K562 (cell line): ENCODE results near the gene DSTYK. TPM values are rescaled to one million over a fixed set of nuclear protein-coding genes. Genes with fewer than 3 reads are reported as not detected.

Experiments used
- ATAC-seq: fragments of 200-7000 bp; cut with Tn5 transposase; 3 replicates; pipeline ENCODE4 v1.9.1; 2020; ENCODE audit warnings: moderate library complexity
- BruUV-seq: library from RNA; stranded (reverse); fragments of 400-500 nt; replicated peaks from 2 replicates; lab custom pipeline; 2021; lab: Mats Ljungman, UMichigan
- CTCF ChIA-PET: fragments of 300-600 bp; formaldehyde crosslinking; extraction: SDS; loops from one replicate; lab custom pipeline; 2021; ENCODE audit warnings: low intra/inter-chr PET ratio; lab: Yijun Ruan, JAX
- POLR2A ChIA-PET: fragments of 300-600, 350-650 bp; sonication (Branson Sonifier 250); formaldehyde crosslinking; extraction: SDS; loops from one replicate; lab custom pipeline; 2021; ENCODE audit warnings: antibody characterized with exemption, inconsistent platforms; lab: Yijun Ruan, JAX
- DNase-seq, 4 experiments: peaks; one replicate each; pipeline versions ENCODE4 v3.0.0 to v3.0.0-alpha.2; 2011 to 2018; ENCODE audit warnings: low spot score in 3 of 4, mixed read lengths in 3 of 4; ENCODE audit errors: extremely low read depth in 1 of 4
- FAIRE-seq: peaks from 2 replicates; lab custom pipeline; 2011; peaks lifted over from hg19 to GRCh38; lab: Jason Lieb, UNC
- H2AFZ ChIP-seq: 2 replicates; pipeline ENCODE4 v1.6.0; 2011; ENCODE audit warnings: low read depth, low read length, control low read depth, inconsistent platforms
- H3K27ac ChIP-seq: fragments of 200-600 bp; 3 replicates; pipeline ENCODE4 v1.8.0; 2011; ENCODE audit warnings: low read depth, mild to moderate bottlenecking, control low read depth, inconsistent platforms, low read length, moderate library complexity, mixed read lengths; ENCODE audit errors: extremely low read depth
- H3K27me3 ChIP-seq, 2 experiments: fragments of 300-600 bp in 1 of 2; 2 replicates in 1 of 2; 3 replicates in 1 of 2; pipeline versions ENCODE4 v1.6.0 to v1.8.0; 2011; ENCODE audit warnings: inconsistent platforms in 2 of 2, low read length in 2 of 2, mild to moderate bottlenecking in 1 of 2, mixed read lengths in 1 of 2, moderate library complexity in 1 of 2; ENCODE audit not compliant: control insufficient read depth in 2 of 2, insufficient read depth in 2 of 2
- H3K36me3 ChIP-seq: fragments of 300-600 bp; 3 replicates; pipeline ENCODE4 v1.8.0; 2011; ENCODE audit warnings: mild to moderate bottlenecking, low read length, inconsistent platforms; ENCODE audit not compliant: control insufficient read depth, insufficient read depth
- H3K4me1 ChIP-seq, 2 experiments: fragments of 200-600 bp in 1 of 2; replicated peaks in 1 of 2; 2 replicates in 1 of 2; 3 replicates in 1 of 2; pipeline versions ENCODE4 v1.5.1 to v1.8.0; 2011; ENCODE audit warnings: inconsistent platforms in 2 of 2, low read length in 2 of 2, mild to moderate bottlenecking in 1 of 2, mixed read lengths in 1 of 2, moderate library complexity in 1 of 2; ENCODE audit not compliant: control insufficient read depth in 2 of 2, insufficient read depth in 2 of 2
- H3K4me2 ChIP-seq: 2 replicates; pipeline ENCODE4 v1.6.1; 2011; ENCODE audit warnings: low read length, control low read depth, inconsistent platforms, mixed read lengths; ENCODE audit not compliant: insufficient read depth
- H3K4me3 ChIP-seq: fragments of 200-600 bp; sonication (generic), shearing (Covaris generic); 2 replicates; pipeline ENCODE4 v1.5.1; 2016; ENCODE audit warnings: control low read depth, inconsistent platforms
- H3K79me2 ChIP-seq: fragments of 200-600 bp; 3 replicates; pipeline ENCODE4 v1.8.0; 2011; ENCODE audit warnings: low read length, inconsistent platforms; ENCODE audit not compliant: control insufficient read depth, insufficient read depth
- H3K9ac ChIP-seq, 2 experiments: 2 replicates each; pipeline versions ENCODE4 v1.6.0 to v1.6.1; 2011; ENCODE audit warnings: low read depth in 2 of 2, low read length in 2 of 2, control low read depth in 1 of 2, inconsistent platforms in 1 of 2, mild to moderate bottlenecking in 1 of 2, mixed read lengths in 1 of 2; ENCODE audit not compliant: insufficient read depth in 1 of 2
- H3K9me1 ChIP-seq: one replicate; pipeline ENCODE4 v1.6.0; 2011; ENCODE audit warnings: inconsistent platforms, mild to moderate bottlenecking, low read length, moderate library complexity; ENCODE audit not compliant: control insufficient read depth, insufficient read depth
- H3K9me3 ChIP-seq: replicated peaks from 2 replicates; pipeline ENCODE4 v1.5.1; 2011; ENCODE audit warnings: low read depth, low read length, inconsistent platforms; ENCODE audit not compliant: control insufficient read depth, insufficient read depth
- H4K20me1 ChIP-seq: replicated peaks from 2 replicates; pipeline ENCODE4 v1.6.1; 2011; ENCODE audit warnings: low read length, inconsistent platforms, mixed read lengths; ENCODE audit not compliant: control insufficient read depth, insufficient read depth
- ARNT ChIP-seq, 2 experiments: fragments of 450-650 bp; IDR thresholded peaks; 2 replicates each; pipeline ENCODE4 v1.6.1; 2016; ENCODE audit warnings: mild to moderate bottlenecking in 1 of 2
- BRD4 ChIP-seq: fragments of 200-600 bp; sonication (generic); IDR thresholded peaks from 2 replicates; pipeline ENCODE4 v1.6.1; 2017; ENCODE audit warnings: inconsistent platforms
- CCAR2 ChIP-seq: fragments of 200-400 bp; formaldehyde crosslinking; IDR thresholded peaks from 2 replicates; pipeline ENCODE4 v1.6.1; 2017; ENCODE audit warnings: mild to moderate bottlenecking, low read depth, low read length
- JUN ChIP-seq, 2 experiments: sonication (generic) in 1 of 2; formaldehyde crosslinking in 1 of 2; IDR thresholded peaks; 2 replicates each; pipeline versions ENCODE4 v1.6.1 to v1.8.0; 2012 to 2022; ENCODE audit warnings: borderline replicate concordance in 2 of 2, mild to moderate bottlenecking in 2 of 2, improper control_type of control experiment in 1 of 2, low read depth in 1 of 2, low read length in 1 of 2, missing genetic modification reagents in 1 of 2
- MAFF ChIP-seq: IDR thresholded peaks from 2 replicates; pipeline ENCODE4 v1.6.1; 2012; ENCODE audit warnings: low read length, improper control_type of control experiment
- MYC ChIP-seq, 2 experiments: fragments of 250-450 bp in 1 of 2; sonication (Bioruptor Pico) in 1 of 2; IDR thresholded peaks; 2 replicates each; pipeline versions ENCODE4 v1.5.1 to v1.6.1; 2012 to 2021; ENCODE audit warnings: low read depth in 2 of 2, borderline replicate concordance in 1 of 2, improper control_type of control experiment in 1 of 2, low read length in 1 of 2, mild to moderate bottlenecking in 1 of 2, moderate library complexity in 1 of 2
- SMC3 ChIP-seq: conservative IDR thresholded peaks from 2 replicates; pipeline ENCODE4 v1.6.1; 2011; ENCODE audit warnings: low read depth, low read length, improper control_type of control experiment; ENCODE audit not compliant: insufficient read depth
- ZNF695 ChIP-seq: fragments of 450-650 bp; formaldehyde crosslinking; IDR thresholded peaks from 2 replicates; pipeline ENCODE4 v1.4.0; 2020; ENCODE audit warnings: mild to moderate bottlenecking, moderate library complexity
- WGBS: fragments of 100-300 bp; shearing (Covaris generic); methylation state at CpG from one replicate; pipeline ENCODE4 v1.1.6; 2016; ENCODE audit warnings: low coverage, mixed read lengths; ENCODE audit not compliant: insufficient coverage; ENCODE audit errors: missing lambda C conversion rate; 5-methylcytosine and 5-hydroxymethylcytosine counted together
- in situ Hi-C: fragments of 300-500 bp; cut with MboI; formaldehyde crosslinking; loops from 4 replicates; pipeline ENCODE4 v1.15.0; 2018; ENCODE audit warnings: inconsistent platforms, mixed read lengths
- intact Hi-C: fragments of 100-400 bp; cut with micrococcal nuclease; formaldehyde crosslinking; loops from 2 replicates; pipeline ENCODE4 v1.14.2; 2022
- polyA plus RNA-seq, 8 experiments: library from polyadenylated mRNA; depleted of rRNA in 4 of 8; stranded (reverse) in 5 of 8; unstranded in 3 of 8; fragments of >200 nt; fragmentation: Nextera tagmentation in 2 of 8; fragmentation: Illumina TruSeq in 1 of 8; extraction: Ambion mirVana in 2 of 8; extraction: Trizol in 1 of 8; gene quantifications; 2 replicates each; pipeline versions ENCODE4 v1.2.1 to v1.2.3, GENCODE V29; 2011 to 2014; ENCODE audit warnings: inconsistent platforms in 1 of 8, missing spikeins in 1 of 8
- total RNA-seq, 7 experiments: library from RNA; depleted of rRNA in 6 of 7; stranded (reverse); fragments of >200 nt in 6 of 7; fragmentation: Illumina TruSeq in 2 of 7; extraction: Trizol in 2 of 7; gene quantifications; 2 replicates each; pipeline versions ENCODE4 v1.2.1 to v1.2.3, GENCODE V29; 2011 to 2021; ENCODE audit warnings: low replicate concordance in 1 of 7
- TF ChIP-seq, protein P1 (sequence below), 2 experiments: fragments of 450-650 bp in 1 of 2; IDR thresholded peaks; 2 replicates each; pipeline ENCODE4 v1.6.1; 2011 to 2017; ENCODE audit warnings: low read depth in 2 of 2, antibody characterized with exemption in 1 of 2, borderline replicate concordance in 1 of 2, low read length in 1 of 2, mild to moderate bottlenecking in 1 of 2, mixed read lengths in 1 of 2; ENCODE audit not compliant: control insufficient read depth in 1 of 2
- TF ChIP-seq, protein P2 (sequence below), 2 experiments: fragments of 200-800 bp in 1 of 2; sonication (Bioruptor generic) in 1 of 2; sonication (generic) in 1 of 2; formaldehyde crosslinking in 1 of 2; IDR thresholded peaks in 1 of 2; conservative IDR thresholded peaks in 1 of 2; 2 replicates each; pipeline versions ENCODE4 v1.5.0 to v1.6.1; 2016 to 2020; ENCODE audit warnings: missing compliant biosample characterization in 1 of 2, missing genetic modification characterization in 1 of 2, missing genetic modification reagents in 1 of 2
- TF ChIP-seq, protein P3 (sequence below): sonication (generic); formaldehyde crosslinking; IDR thresholded peaks from 2 replicates; pipeline ENCODE4 v1.8.0; 2022; ENCODE audit warnings: missing genetic modification reagents, mild to moderate bottlenecking, moderate library complexity, borderline replicate concordance
- TF ChIP-seq, protein P4 (sequence below): sonication (generic); formaldehyde crosslinking; IDR thresholded peaks from 2 replicates; pipeline ENCODE4 v1.9.0; 2022; ENCODE audit warnings: mild to moderate bottlenecking, missing genetic modification reagents

DSTYK gene
- total and polyA plus RNA-seq, 9 of the 15 experiments (the other 6 are each of a cell fraction or from before 2014, with no cell fraction given), result 4.2 to 7.1 (median 6.2) TPM

DNA sequence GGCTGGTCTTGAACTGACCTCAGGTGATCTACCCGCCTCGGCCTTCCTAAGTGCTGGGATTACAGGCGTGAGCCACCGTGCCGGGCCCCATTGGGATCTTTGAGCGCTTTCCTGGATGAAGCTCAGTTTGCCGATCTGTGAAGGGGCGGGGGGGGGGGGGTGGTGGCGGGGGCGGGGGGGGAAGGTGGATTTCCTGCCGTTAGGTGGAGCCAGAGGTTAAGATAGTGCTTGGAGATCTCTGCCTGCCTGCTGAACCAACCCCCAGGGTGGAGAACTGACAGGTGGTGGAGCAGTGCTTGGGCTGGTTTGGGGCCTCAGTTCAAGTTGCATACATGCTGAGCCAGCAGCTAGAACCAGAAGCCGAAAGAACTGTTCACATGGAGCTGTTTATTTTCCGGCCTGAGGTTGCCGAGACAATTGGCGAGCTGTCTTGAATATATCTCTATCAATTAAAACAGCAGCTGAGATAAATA is 17.9 kb upstream of the DSTYK start:
- H3K4me3 ChIP-seq, result no peak overlapping the region
- TF ChIP-seq ARNT (IDR thresholded peaks at IDR 0.05), result 0 out of 4 replicates have a peak, but pooled peaks of 1 of the 2 experiments have one; percentile 1
- peak; percentile 45; the same call in 1 of the 2 replicates for TF ChIP-seq SMC3
- TF ChIP-seq ZNF695, result no peak
- TF ChIP-seq JUN (IDR thresholded peaks at IDR 0.05; ENCODE audit: borderline replicate concordance, low read depth, low read length), result 0 out of 2 replicates have a peak, but pooled peaks have one; percentile 19
- TF ChIP-seq JUN (CRISPR knock-in tag; IDR thresholded peaks at IDR 0.05; ENCODE audit: borderline replicate concordance), result no peak
- TF ChIP-seq, protein P1, sequence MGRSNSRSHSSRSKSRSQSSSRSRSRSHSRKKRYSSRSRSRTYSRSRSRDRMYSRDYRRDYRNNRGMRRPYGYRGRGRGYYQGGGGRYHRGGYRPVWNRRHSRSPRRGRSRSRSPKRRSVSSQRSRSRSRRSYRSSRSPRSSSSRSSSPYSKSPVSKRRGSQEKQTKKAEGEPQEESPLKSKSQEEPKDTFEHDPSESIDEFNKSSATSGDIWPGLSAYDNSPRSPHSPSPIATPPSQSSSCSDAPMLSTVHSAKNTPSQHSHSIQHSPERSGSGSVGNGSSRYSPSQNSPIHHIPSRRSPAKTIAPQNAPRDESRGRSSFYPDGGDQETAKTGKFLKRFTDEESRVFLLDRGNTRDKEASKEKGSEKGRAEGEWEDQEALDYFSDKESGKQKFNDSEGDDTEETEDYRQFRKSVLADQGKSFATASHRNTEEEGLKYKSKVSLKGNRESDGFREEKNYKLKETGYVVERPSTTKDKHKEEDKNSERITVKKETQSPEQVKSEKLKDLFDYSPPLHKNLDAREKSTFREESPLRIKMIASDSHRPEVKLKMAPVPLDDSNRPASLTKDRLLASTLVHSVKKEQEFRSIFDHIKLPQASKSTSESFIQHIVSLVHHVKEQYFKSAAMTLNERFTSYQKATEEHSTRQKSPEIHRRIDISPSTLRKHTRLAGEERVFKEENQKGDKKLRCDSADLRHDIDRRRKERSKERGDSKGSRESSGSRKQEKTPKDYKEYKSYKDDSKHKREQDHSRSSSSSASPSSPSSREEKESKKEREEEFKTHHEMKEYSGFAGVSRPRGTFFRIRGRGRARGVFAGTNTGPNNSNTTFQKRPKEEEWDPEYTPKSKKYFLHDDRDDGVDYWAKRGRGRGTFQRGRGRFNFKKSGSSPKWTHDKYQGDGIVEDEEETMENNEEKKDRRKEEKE (IDR thresholded peaks at IDR 0.05; ENCODE audit: borderline replicate concordance in 1 of 2, control insufficient read depth in 1 of 2, low read depth in 2 of 2, low read length in 1 of 2), result no peak
- TF ChIP-seq, protein P2, sequence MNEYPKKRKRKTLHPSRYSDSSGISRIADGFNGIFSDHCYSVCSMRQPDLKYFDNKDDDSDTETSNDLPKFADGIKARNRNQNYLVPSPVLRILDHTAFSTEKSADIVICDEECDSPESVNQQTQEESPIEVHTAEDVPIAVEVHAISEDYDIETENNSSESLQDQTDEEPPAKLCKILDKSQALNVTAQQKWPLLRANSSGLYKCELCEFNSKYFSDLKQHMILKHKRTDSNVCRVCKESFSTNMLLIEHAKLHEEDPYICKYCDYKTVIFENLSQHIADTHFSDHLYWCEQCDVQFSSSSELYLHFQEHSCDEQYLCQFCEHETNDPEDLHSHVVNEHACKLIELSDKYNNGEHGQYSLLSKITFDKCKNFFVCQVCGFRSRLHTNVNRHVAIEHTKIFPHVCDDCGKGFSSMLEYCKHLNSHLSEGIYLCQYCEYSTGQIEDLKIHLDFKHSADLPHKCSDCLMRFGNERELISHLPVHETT (CRISPR knock-in tag; conservative IDR thresholded peaks at IDR 0.05 in 1 of 2, IDR thresholded peaks at IDR 0.05 in 1 of 2), result 0 out of 4 replicates have a peak, but pooled peaks of 1 of the 2 experiments have one; percentile 8
- TF ChIP-seq, protein P3, sequence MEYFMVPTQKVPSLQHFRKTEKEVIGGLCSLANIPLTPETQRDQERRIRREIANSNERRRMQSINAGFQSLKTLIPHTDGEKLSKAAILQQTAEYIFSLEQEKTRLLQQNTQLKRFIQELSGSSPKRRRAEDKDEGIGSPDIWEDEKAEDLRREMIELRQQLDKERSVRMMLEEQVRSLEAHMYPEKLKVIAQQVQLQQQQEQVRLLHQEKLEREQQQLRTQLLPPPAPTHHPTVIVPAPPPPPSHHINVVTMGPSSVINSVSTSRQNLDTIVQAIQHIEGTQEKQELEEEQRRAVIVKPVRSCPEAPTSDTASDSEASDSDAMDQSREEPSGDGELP, result peak; percentile 41; the same call in 1 of the 2 replicates
- peak; percentile 9; the same call in 1 of the 2 replicates for TF ChIP-seq MAFF
- TF ChIP-seq MYC (IDR thresholded peaks at IDR 0.05; ENCODE audit: low read depth, low read length), result peak; percentile 38; the same call in 1 of the 2 replicates
- TF ChIP-seq MYC (CRISPR knock-in tag; IDR thresholded peaks at IDR 0.05; ENCODE audit: borderline replicate concordance, low read depth), result no peak
- TF ChIP-seq CCAR2, result no peak
- TF ChIP-seq, protein P4, sequence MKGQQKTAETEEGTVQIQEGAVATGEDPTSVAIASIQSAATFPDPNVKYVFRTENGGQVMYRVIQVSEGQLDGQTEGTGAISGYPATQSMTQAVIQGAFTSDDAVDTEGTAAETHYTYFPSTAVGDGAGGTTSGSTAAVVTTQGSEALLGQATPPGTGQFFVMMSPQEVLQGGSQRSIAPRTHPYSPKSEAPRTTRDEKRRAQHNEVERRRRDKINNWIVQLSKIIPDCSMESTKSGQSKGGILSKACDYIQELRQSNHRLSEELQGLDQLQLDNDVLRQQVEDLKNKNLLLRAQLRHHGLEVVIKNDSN (CRISPR knock-in tag), result 0 out of 2 replicates have a peak, but pooled peaks have one; percentile 5
- TF ChIP-seq BRD4, result no peak

More for the DNA sequence above, 17.9 kb upstream of the DSTYK start:
- Histone ChIP-seq H3K36me3 (no peaks in the 10 kb centered on the region), H3K4me1 (peaks cover 27 to 29% of the 10 kb centered on the region in 2 experiments), H4K20me1 (no peaks in the 10 kb centered on the region; the same call in 1 of the 2 replicates), H3K9me3 (no peaks in the 10 kb centered on the region), H2AFZ (peak overlapping the region; percentile 53; the same call in 1 of the 2 replicates), H3K27ac (no peak overlapping the region), H3K9me1 (no peaks in the 10 kb centered on the region), H3K79me2 (no peaks in the 10 kb centered on the region), H3K4me2 (peak overlapping the region; percentile 76; the same call in 1 of the 2 replicates), H3K9ac (peak overlapping the region in 1 of 2 experiments; percentile 40; a peak in 1 of 4 replicates), H3K27me3 (peaks cover 3 to 13% of the 10 kb centered on the region in 2 experiments; a peak in 3 of 5 replicates)
- DNase-seq (peak; percentile 87 to 95 (median 94)), FAIRE-seq (peak; percentile 76), ATAC-seq (peak; percentile 80)
- ChIA-PET CTCF (interaction anchor here (1.4 to 1.9 kb wide), 2 partner anchors 27 to 96 kb away, joined by 4 to 16 read pairs; no protein-coding TSS in a partner anchor), POLR2A (interaction anchor here (0.6 to 3.0 kb wide), 11 partner anchors 9 to 281 kb away, joined by 3 to 19 read pairs (median 3); partner anchors contain the start of gene RBBP5)
- no TSS peak for BruUV-seq
- in situ Hi-C loops (no loop called here), intact Hi-C loops (loop anchor here (1.0 kb wide), 2 partner anchors 27 to 107 kb away; no protein-coding TSS in a partner anchor)
- WGBS, result 6% methylated on average over 11 of the region's 15 CpGs
